HUES6 (cell line): ENCODE measurements around the gene ISLR.

Experiments
- H3K27ac ChIP-seq: 2 replicates; pipeline ENCODE4 v1.7.0; 2013; ENCODE audit warnings: low read depth, mild to moderate bottlenecking, low read length, inconsistent platforms
- H3K27me3 ChIP-seq: 2 replicates; pipeline ENCODE4 v1.6.1; 2013; ENCODE audit warnings: low read length; ENCODE audit not compliant: control insufficient read depth, insufficient read depth
- H3K36me3 ChIP-seq: 2 replicates; pipeline ENCODE4 v1.6.1; 2013; ENCODE audit warnings: low read length; ENCODE audit not compliant: control insufficient read depth, insufficient read depth
- H3K4me1 ChIP-seq: 2 replicates; pipeline ENCODE4 v1.6.1; 2013; ENCODE audit warnings: low read length; ENCODE audit not compliant: control insufficient read depth, insufficient read depth
- H3K4me3 ChIP-seq: 2 replicates; pipeline ENCODE4 v1.5.1; 2013; ENCODE audit warnings: low read depth, low read length
- H3K9ac ChIP-seq: one replicate; pipeline ENCODE4 v1.6.1; 2013; ENCODE audit warnings: mild to moderate bottlenecking, low read length
- H3K9me3 ChIP-seq: 2 replicates; pipeline ENCODE4 v1.6.1; 2013; ENCODE audit warnings: low read depth, low read length; ENCODE audit not compliant: control insufficient read depth, insufficient read depth

ISLR gene

DNA sequence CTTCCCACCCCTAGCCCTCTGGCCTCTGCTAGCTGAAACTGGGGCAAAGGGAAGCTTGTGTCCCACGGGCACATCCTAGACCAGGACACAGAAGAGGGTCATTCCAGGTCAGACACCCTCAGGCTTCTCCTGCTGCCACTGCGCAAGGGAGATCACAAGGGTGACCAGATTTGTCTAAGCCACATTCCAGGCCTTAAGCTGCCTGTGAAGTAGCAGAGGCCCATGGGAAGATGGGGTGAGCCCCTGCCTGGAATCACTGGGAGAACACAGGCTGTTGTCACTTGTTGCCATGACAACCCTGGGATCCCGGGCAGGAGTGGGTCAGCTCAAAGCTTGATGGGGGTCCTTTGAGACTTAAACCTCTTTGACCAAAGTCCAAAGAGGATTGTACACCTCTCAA is 18.3 kb downstream of the ISLR start:
- Histone ChIP-seq H3K36me3 (peaks cover 17% of the 10 kb centered on the region; the same call in 1 of the 2 replicates), H3K9me3 (no peaks in the 10 kb centered on the region), H3K27ac (no peak overlapping the region), H3K9ac (no peak overlapping the region), H3K4me3 (no peak overlapping the region), H3K4me1 (no peaks in the 10 kb centered on the region), H3K27me3 (no peaks in the 10 kb centered on the region)

DNA sequence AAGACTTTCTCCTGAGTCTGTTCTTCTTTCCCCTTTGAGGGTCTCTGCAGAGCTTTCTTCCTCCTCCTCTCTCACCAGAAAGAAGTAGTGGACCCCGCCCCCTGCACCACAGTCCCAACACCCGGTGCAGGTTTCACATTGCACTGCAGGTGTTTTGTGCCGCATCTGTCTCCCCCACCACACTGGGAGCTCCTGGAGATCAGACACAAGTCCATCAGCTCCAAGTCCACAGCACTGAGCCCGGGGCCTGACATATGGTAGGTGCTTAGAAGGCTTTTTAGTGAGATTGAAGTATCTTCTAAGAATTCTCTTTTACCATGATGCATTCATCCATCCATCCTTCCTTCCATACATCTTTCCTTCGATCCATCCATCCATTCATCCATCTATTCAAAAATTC is 19.2 kb downstream of the ISLR start:
- Histone ChIP-seq H3K27me3 (no peaks in the 10 kb centered on the region), H3K36me3 (peaks cover 17% of the 10 kb centered on the region; the same call in 1 of the 2 replicates)

DNA sequence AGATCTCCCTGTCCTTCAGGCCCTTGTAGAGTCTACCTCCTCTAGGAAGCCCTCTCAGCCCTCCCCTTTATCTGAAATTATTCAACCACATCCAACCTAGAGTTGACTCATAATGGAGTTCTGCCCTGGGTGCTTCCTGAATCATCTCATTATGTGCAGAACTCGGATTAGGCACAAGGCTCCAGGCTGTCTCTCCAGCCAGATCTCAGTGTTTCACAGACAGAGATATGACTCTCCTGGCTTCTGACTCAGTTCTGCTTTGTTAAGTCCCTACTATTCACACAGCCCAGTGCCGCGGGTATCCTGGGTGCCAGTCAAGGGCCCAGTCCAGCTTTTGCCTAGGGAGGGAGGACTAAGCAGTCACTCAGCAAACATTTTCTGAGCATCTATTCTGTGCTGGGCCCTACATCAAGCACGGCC is 19.8 kb downstream of the ISLR start:
- H3K9ac ChIP-seq = no peak overlapping the region
- H3K36me3 ChIP-seq = peaks cover 17% of the 10 kb centered on the region; the same call in 1 of the 2 replicates
- H3K27ac ChIP-seq = no peak overlapping the region
- H3K4me1 ChIP-seq = no peaks in the 10 kb centered on the region
- no peak overlapping the region for H3K4me3 ChIP-seq
- no peaks in the 10 kb centered on the region for H3K27me3 ChIP-seq
- H3K9me3 ChIP-seq = no peaks in the 10 kb centered on the region

More for the DNA sequence above, 19.2 kb downstream of the ISLR start:
- Histone ChIP-seq H3K4me1 (no peaks in the 10 kb centered on the region), H3K9me3 (no peaks in the 10 kb centered on the region), H3K4me3 (no peak overlapping the region), H3K9ac (no peak overlapping the region), H3K27ac (no peak overlapping the region)

DNA sequence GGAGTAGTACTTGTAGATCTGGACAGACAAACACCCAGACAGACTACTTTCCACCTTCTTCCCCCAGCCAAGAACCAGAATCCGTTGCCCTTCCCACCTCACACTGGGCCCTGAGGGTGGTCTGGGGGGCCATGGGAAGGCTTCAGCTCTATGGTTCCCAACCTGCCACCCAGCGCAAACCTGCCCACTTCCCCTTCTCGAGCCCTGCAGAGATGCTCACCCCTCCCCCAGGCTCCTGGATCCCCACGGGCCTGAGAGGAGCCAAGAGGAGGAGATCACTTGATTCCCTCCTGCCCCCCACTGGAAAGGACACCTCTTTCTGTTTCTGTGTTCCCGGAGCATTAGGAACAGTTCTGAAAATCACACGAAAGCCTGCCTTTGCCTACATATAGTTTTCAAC is 20.4 kb downstream of the ISLR start:
- Histone ChIP-seq H3K4me3 (no peak overlapping the region), H3K4me1 (no peaks in the 10 kb centered on the region), H3K27ac (no peak overlapping the region), H3K27me3 (no peaks in the 10 kb centered on the region), H3K36me3 (peaks cover 19% of the 10 kb centered on the region; the same call in 1 of the 2 replicates), H3K9ac (no peak overlapping the region), H3K9me3 (no peaks in the 10 kb centered on the region)

DNA sequence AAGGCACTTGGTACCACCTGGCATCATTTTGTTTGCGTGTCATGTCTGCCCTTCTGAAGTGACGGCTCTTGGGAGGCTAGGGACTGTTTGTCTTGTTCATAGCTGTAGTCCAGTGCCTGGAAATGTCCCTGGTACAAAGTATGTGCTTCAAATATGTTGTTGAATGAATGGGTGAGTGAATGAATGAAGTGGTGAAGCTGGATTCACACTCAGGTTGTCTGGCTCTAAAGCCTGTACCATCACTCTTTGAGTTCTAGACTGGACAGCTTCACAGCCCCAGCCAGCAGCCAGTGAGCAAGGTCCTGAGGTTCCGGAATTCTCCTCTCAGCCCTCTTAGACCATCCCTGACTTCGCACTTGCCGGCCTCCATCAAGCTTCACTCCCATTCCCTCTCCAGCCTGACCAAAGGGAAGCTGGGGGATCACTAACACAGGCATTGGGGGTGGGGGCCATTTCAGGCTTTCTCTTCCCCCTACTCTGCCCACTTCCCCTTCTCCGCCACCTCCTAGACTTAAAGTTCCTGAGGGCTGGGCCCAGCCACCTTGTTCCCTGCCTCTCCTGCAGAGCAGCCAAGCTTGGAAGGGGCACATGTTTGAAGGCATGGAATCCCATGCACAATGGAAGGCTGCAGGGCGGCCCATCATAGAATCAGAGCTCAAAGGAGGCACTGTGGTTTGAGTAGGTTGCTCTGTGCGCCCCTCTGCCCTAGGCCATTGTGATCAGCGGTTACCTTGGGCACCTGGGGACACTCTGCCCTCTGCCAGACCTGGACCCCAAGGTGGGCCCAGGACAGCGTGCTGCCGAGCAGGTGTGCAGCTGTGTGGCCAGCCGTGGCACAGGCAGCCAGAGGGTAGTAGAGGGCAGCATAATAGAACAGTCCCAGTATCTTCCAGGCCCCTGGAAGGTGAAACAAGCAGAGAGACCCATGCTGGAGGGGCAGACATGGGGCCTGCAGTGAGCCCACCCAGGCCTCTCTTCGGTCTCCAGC is 21.4 kb downstream of the ISLR start:
- H3K9me3 ChIP-seq = no peaks in the 10 kb centered on the region
- no peaks in the 10 kb centered on the region for H3K27me3 ChIP-seq
- H3K9ac ChIP-seq = no peak overlapping the region
- H3K36me3 ChIP-seq = peaks cover 19% of the 10 kb centered on the region; the same call in 1 of the 2 replicates
- H3K4me1 ChIP-seq = no peaks in the 10 kb centered on the region; the same call in 1 of the 2 replicates
- H3K4me3 ChIP-seq = no peak overlapping the region
- no peak overlapping the region for H3K27ac ChIP-seq

DNA sequence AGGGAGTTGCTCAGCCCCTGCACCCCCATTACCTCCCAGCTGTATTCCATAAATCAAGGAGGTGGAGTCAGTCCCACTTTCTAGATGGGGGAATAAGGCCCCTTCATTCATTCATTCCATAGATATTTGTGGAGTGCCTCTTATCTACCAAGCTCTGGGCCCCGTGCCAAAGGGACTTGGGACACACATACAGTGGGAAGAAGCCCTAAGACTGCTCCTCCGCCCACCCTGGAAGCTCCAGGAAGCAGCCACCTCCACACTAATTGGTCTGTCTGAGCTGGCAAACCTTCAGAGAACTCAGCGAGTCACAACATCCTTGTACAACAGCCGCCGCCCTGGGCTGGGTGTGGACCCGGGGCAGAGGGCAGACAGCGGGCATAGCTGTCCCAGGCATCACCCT is 22.7 kb downstream of the ISLR start:
- Histone ChIP-seq H3K4me1 (peaks cover 11% of the 10 kb centered on the region), H3K27ac (no peak overlapping the region), H3K4me3 (no peak overlapping the region), H3K9me3 (no peaks in the 10 kb centered on the region), H3K27me3 (no peaks in the 10 kb centered on the region), H3K36me3 (peaks cover 19% of the 10 kb centered on the region; the same call in 1 of the 2 replicates), H3K9ac (no peak overlapping the region)

DNA sequence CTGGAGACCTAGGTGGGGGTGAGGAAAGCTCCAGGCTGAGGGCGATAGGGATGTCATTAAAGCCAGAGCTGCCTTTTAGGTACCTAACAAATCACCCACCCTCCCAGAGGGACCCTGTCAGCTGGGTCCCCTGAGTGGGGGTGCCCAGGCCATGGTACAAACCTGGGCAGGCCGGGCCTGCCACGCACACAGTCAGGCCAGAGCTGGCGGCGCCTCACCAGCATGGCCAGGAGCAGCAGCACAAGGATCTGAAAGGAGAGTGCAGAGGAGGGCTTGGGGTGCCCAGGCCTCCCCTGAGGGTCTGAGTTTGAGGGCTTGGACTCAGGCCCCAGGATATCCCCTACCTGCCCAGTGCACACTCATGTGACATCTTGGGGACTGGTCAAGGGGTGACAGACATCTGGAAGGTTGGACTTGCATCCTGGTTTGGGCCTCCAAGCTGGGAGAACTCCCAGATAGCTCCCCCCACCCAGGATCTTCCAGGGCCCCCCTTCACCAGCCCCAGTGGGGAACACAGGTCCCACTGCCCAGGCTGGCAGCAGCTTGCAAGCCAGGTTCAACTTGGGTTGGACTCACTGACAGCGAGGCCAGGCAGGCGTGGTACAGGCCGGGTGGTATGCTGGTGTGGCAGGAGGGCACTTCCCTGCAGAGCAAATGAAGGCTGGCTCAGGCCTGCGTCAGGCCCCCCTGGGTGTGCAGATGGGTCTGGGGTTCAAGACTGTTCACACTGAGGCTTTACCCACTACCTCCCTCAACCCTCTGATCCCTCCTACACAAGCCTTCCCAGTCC is 23.9 kb downstream of the ISLR start:
- H3K4me3 ChIP-seq = no peak overlapping the region
- no peak overlapping the region for H3K27ac ChIP-seq
- peaks cover 23% of the 10 kb centered on the region for H3K4me1 ChIP-seq
- no peaks in the 10 kb centered on the region for H3K27me3 ChIP-seq
- H3K9ac ChIP-seq = no peak overlapping the region
- H3K9me3 ChIP-seq = no peaks in the 10 kb centered on the region
- H3K36me3 ChIP-seq = peaks cover 19% of the 10 kb centered on the region; the same call in 1 of the 2 replicates

DNA sequence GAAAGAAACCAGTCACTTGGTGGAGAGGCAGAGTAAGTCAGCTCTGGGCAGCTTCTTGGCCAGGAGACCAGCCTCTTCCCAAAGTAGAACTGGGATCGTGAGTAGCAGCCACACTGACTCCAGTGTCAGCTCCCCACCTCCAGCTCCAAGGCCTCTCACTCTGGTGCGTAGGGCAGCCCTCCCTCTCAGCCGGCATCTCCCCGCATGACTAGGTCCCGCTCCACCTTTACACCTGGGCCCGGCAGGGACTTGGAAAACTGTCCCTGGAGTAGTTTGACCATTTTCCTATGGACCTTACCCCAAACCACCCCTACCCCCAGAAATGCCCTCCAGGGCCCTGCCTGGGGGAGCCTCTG is 25.8 kb downstream of the ISLR start:
- peaks cover 15% of the 10 kb centered on the region; the same call in 1 of the 2 replicates for H3K36me3 ChIP-seq
- no peak overlapping the region for H3K4me3 ChIP-seq
- H3K27ac ChIP-seq = no peak overlapping the region
- no peaks in the 10 kb centered on the region for H3K27me3 ChIP-seq
- H3K4me1 ChIP-seq = peaks cover 38% of the 10 kb centered on the region
- no peak overlapping the region for H3K9ac ChIP-seq
- no peaks in the 10 kb centered on the region for H3K9me3 ChIP-seq

DNA sequence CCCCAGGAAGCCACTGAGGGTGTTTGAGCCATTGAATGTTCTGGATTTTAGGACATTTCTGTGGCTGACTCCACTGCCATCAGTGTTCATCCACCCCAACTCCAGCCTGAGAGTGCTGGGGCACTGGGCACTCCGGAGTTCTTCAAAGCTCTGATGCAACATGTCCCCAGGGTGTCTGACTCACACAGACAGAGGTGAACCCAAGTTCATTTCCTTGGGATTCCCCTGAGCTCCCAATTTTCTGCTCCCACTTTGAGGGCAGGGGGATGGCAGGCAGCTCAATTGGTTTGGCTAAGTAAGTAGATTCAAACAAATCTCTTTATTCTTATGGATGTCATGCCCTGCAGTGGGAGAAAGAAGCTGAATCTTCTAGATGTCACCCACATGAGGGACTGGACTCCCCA is 26.9 kb downstream of the ISLR start:
- Histone ChIP-seq H3K27ac (no peak overlapping the region), H3K4me3 (0 out of 2 replicates have a peak overlapping the region, but pooled peaks have one; percentile 13), H3K9ac (no peak overlapping the region)

DNA sequence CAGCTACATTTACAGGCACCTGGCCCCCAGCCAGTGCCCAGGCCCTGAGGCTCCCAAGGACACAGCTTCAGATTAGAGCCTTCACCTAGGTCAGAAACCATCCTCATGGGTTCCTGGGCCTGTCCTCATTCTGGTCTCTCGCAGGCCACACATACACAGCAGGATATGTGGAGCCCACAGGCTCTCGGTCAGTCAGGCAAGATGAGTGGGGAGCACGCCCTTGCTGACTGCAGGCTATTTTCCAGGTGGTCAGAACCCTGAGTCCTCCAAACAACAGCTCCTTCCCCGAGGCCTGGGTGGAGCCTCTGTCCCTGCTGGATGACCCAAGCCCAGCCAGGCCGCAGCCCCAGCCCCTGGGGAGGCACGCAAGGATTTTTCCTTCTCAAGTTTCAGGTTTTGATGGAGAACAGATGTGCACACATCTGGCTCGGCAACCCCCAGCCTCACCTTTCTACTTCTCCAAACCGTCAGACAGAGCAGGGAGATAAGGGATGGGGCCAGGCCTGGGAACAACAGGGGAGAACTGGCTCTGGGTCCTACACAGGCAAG is 27.4 kb downstream of the ISLR start:
- Histone ChIP-seq H3K4me3 (peak overlapping the region; percentile 13; the same call in 1 of the 2 replicates), H3K9me3 (no peaks in the 10 kb centered on the region), H3K4me1 (peaks cover 45% of the 10 kb centered on the region), H3K27me3 (no peaks in the 10 kb centered on the region), H3K27ac (no peak overlapping the region), H3K36me3 (peaks cover 2% of the 10 kb centered on the region; the same call in 1 of the 2 replicates), H3K9ac (peak overlapping the region; percentile 12)

More for the DNA sequence above, 26.9 kb downstream of the ISLR start:
- Histone ChIP-seq H3K36me3 (peaks cover 4% of the 10 kb centered on the region; the same call in 1 of the 2 replicates), H3K9me3 (no peaks in the 10 kb centered on the region), H3K27me3 (no peaks in the 10 kb centered on the region), H3K4me1 (peaks cover 42% of the 10 kb centered on the region)
